ENCODE data around the gene MANBA.

Gene MANBA

GRCh38 chr4:102774254-102774653, 13.5 kb upstream of the MANBA start:
- peaks cover 0 to 8% (median 5%) of the 10 kb centered on the region in 4 experiments for H3K4me1 ChIP-seq (ENCODE audit: control extremely low read depth in 1 of 4, control insufficient read depth in 4 of 4, insufficient read depth in 4 of 4, low read length in 3 of 4)
- WGBS (ENCODE audit: insufficient coverage), result 80% methylated on average over 1 of the region's 2 CpGs
- ChIA-PET POLR2A (interaction anchor here (1.0 kb wide), 1 partner anchor 13 kb away, joined by 3 read pairs; the partner anchor contains the start of gene MANBA), CTCF (interaction anchor here (1.0 to 1.2 kb wide), 2 partner anchors 12 to 30 kb away, joined by 3 to 4 read pairs; no protein-coding TSS in a partner anchor)
- no peak for DNase-seq
- H3K27me3 ChIP-seq (replicated peaks in 2 of 5; ENCODE audit: control insufficient read depth in 4 of 5, insufficient read depth in 5 of 5, low read length in 4 of 5), result no peaks in the 10 kb centered on the region
- no peaks in the 10 kb centered on the region for H3K9me3 ChIP-seq (ENCODE audit: control extremely low read depth in 1 of 5, control insufficient read depth in 4 of 5, insufficient read depth in 2 of 5, low read depth in 1 of 5, low read length in 4 of 5)
- no peak overlapping the region for H3K27ac ChIP-seq (ENCODE audit: insufficient read depth in 1 of 2, low read depth in 1 of 2, low read length in 2 of 2, poor library complexity in 1 of 2, severe bottlenecking in 2 of 2)
- H3K4me3 ChIP-seq (ENCODE audit: control insufficient read depth in 1 of 7, extremely low read depth in 1 of 7, insufficient read depth in 4 of 7, low read depth in 2 of 7, low read length in 6 of 7), result no peak overlapping the region
- H3K36me3 ChIP-seq (ENCODE audit: control insufficient read depth in 4 of 4, insufficient read depth in 4 of 4, low read length in 3 of 4), result no peaks in the 10 kb centered on the region

- Histone ChIP-seq H3K4me3 (ENCODE audit: control insufficient read depth in 1 of 7, extremely low read depth in 1 of 7, insufficient read depth in 4 of 7, low read depth in 2 of 7, low read length in 6 of 7) (no peak overlapping the region), H3K36me3 (ENCODE audit: control insufficient read depth in 4 of 4, insufficient read depth in 4 of 4, low read length in 3 of 4) (no peaks in the 10 kb centered on the region), H3K27ac (ENCODE audit: insufficient read depth in 1 of 2, low read depth in 1 of 2, low read length in 2 of 2, poor library complexity in 1 of 2, severe bottlenecking in 2 of 2) (no peak overlapping the region), H3K27me3 (replicated peaks in 2 of 5; ENCODE audit: control insufficient read depth in 4 of 5, insufficient read depth in 5 of 5, low read length in 4 of 5) (no peaks in the 10 kb centered on the region), H3K9me3 (ENCODE audit: control extremely low read depth in 1 of 5, control insufficient read depth in 4 of 5, insufficient read depth in 2 of 5, low read depth in 1 of 5, low read length in 4 of 5) (no peaks in the 10 kb centered on the region), H3K4me1 (ENCODE audit: control extremely low read depth in 1 of 4, control insufficient read depth in 4 of 4, insufficient read depth in 4 of 4, low read length in 3 of 4) (no peaks in the 10 kb centered on the region)
- WGBS (ENCODE audit: insufficient coverage), result 50% methylated on average over 3 of the region's 4 CpGs
- ChIA-PET POLR2A (no interaction called here), CTCF (interaction anchor here (1.2 kb wide), 1 partner anchor 262 kb away, joined by 3 read pairs; no protein-coding TSS in a partner anchor)
- no peak for DNase-seq
Observed at GRCh38 chr4:102772738-102773340, 12.1 kb upstream of the MANBA start.

GRCh38 chr4:102764901-102765300, 4.1 kb upstream of the MANBA start:
- 100% methylated on average over 2 of the region's 3 CpGs for WGBS (ENCODE audit: insufficient coverage)
- POLR2A ChIA-PET, result interaction anchor here (0.7 kb wide), 1 partner anchor 25 kb away, joined by 4 read pairs; no protein-coding TSS in a partner anchor

GRCh38 chr4:102761906-102762305, 1.1 kb upstream of the MANBA start:
- peaks cover 12 to 38% (median 24%) of the 10 kb centered on the region in 4 experiments for H3K4me1 ChIP-seq (ENCODE audit: control extremely low read depth in 1 of 4, control insufficient read depth in 4 of 4, insufficient read depth in 4 of 4, low read length in 3 of 4)
- POLR2A ChIA-PET, result interaction anchor here (0.7 to 2.1 kb wide), 5 partner anchors 15 to 107 kb away, joined by 3 to 21 read pairs (median 7); partner anchors contain the start of gene UBE2D3
- no peak for DNase-seq
- peak overlapping the region in 5 of 7 experiments; percentile 81 to 95 (median 90) for H3K4me3 ChIP-seq (ENCODE audit: control insufficient read depth in 1 of 7, extremely low read depth in 1 of 7, insufficient read depth in 4 of 7, low read depth in 2 of 7, low read length in 6 of 7)
- no peaks in the 10 kb centered on the region for H3K9me3 ChIP-seq (ENCODE audit: control extremely low read depth in 1 of 5, control insufficient read depth in 4 of 5, insufficient read depth in 2 of 5, low read depth in 1 of 5, low read length in 4 of 5)
- peaks cover 0 to 10% (median 0%) of the 10 kb centered on the region in 4 experiments for H3K36me3 ChIP-seq (ENCODE audit: control insufficient read depth in 4 of 4, insufficient read depth in 4 of 4, low read length in 3 of 4)
- H3K27ac ChIP-seq (ENCODE audit: insufficient read depth in 1 of 2, low read depth in 1 of 2, low read length in 2 of 2, poor library complexity in 1 of 2, severe bottlenecking in 2 of 2), result no peak overlapping the region
- WGBS (ENCODE audit: insufficient coverage), result 91% methylated on average over 13 of the region's 14 CpGs
- H3K27me3 ChIP-seq (replicated peaks in 2 of 5; ENCODE audit: control insufficient read depth in 4 of 5, insufficient read depth in 5 of 5, low read length in 4 of 5), result no peaks in the 10 kb centered on the region
- CTCF ChIA-PET, result interaction anchor here (0.9 to 2.6 kb wide), 7 partner anchors 8 to 61 kb away, joined by 3 to 7 read pairs (median 5); no protein-coding TSS in a partner anchor

More at GRCh38 chr4:102764901-102765300, 4.1 kb upstream of the MANBA start:
- Histone ChIP-seq H3K9me3 (ENCODE audit: control extremely low read depth in 1 of 5, control insufficient read depth in 4 of 5, insufficient read depth in 2 of 5, low read depth in 1 of 5, low read length in 4 of 5) (no peaks in the 10 kb centered on the region), H3K4me1 (ENCODE audit: control extremely low read depth in 1 of 4, control insufficient read depth in 4 of 4, insufficient read depth in 4 of 4, low read length in 3 of 4) (peaks cover 4 to 12% (median 10%) of the 10 kb centered on the region in 4 experiments), H3K36me3 (ENCODE audit: control insufficient read depth in 4 of 4, insufficient read depth in 4 of 4, low read length in 3 of 4) (no peaks in the 10 kb centered on the region), H3K27ac (ENCODE audit: insufficient read depth in 1 of 2, low read depth in 1 of 2, low read length in 2 of 2, poor library complexity in 1 of 2, severe bottlenecking in 2 of 2) (no peak overlapping the region), H3K4me3 (ENCODE audit: control insufficient read depth in 1 of 7, extremely low read depth in 1 of 7, insufficient read depth in 4 of 7, low read depth in 2 of 7, low read length in 6 of 7) (no peak overlapping the region), H3K27me3 (replicated peaks in 2 of 5; ENCODE audit: control insufficient read depth in 4 of 5, insufficient read depth in 5 of 5, low read length in 4 of 5) (no peaks in the 10 kb centered on the region)
- no peak for DNase-seq
- CTCF ChIA-PET, result interaction anchor here (1.3 kb wide), 1 partner anchor 20 kb away, joined by 3 read pairs; no protein-coding TSS in a partner anchor

GRCh38 chr4:102761296-102761701, 531 bp upstream of the MANBA start:
- no peaks in the 10 kb centered on the region for H3K27me3 ChIP-seq (replicated peaks in 2 of 5; ENCODE audit: control insufficient read depth in 4 of 5, insufficient read depth in 5 of 5, low read length in 4 of 5)
- H3K27ac ChIP-seq (ENCODE audit: insufficient read depth in 1 of 2, low read depth in 1 of 2, low read length in 2 of 2, poor library complexity in 1 of 2, severe bottlenecking in 2 of 2), result peak overlapping the region; percentile 89 to 95
- ChIA-PET CTCF (interaction anchor here (0.9 to 2.6 kb wide), 9 partner anchors 9 to 62 kb away, joined by 3 to 7 read pairs (median 5); no protein-coding TSS in a partner anchor), POLR2A (interaction anchor here (0.7 to 2.1 kb wide), 8 partner anchors 14 to 108 kb away, joined by 3 to 21 read pairs (median 4); partner anchors contain the start of gene UBE2D3)
- H3K4me3 ChIP-seq (ENCODE audit: control insufficient read depth in 1 of 7, extremely low read depth in 1 of 7, insufficient read depth in 4 of 7, low read depth in 2 of 7, low read length in 6 of 7), result peak overlapping the region; percentile 81 to 99 (median 90)
- 4% methylated on average over 15 of the region's 15 CpGs for WGBS (ENCODE audit: insufficient coverage)
- H3K4me1 ChIP-seq (ENCODE audit: control extremely low read depth in 1 of 4, control insufficient read depth in 4 of 4, insufficient read depth in 4 of 4, low read length in 3 of 4), result peaks cover 12 to 38% (median 25%) of the 10 kb centered on the region in 4 experiments
- H3K9me3 ChIP-seq (ENCODE audit: control extremely low read depth in 1 of 5, control insufficient read depth in 4 of 5, insufficient read depth in 2 of 5, low read depth in 1 of 5, low read length in 4 of 5), result peaks cover 0 to under 1% (median 0%) of the 10 kb centered on the region in 5 experiments
- peaks cover 0 to 10% (median 0%) of the 10 kb centered on the region in 4 experiments for H3K36me3 ChIP-seq (ENCODE audit: control insufficient read depth in 4 of 4, insufficient read depth in 4 of 4, low read length in 3 of 4)
- DNase-seq, result no peak

GRCh38 chr4:102759831-102760644, 730 bp downstream of the MANBA start:
- Histone ChIP-seq H3K36me3 (ENCODE audit: control insufficient read depth in 4 of 4, insufficient read depth in 4 of 4, low read length in 3 of 4) (peaks cover 0 to 10% (median 0%) of the 10 kb centered on the region in 4 experiments), H3K4me1 (ENCODE audit: control extremely low read depth in 1 of 4, control insufficient read depth in 4 of 4, insufficient read depth in 4 of 4, low read length in 3 of 4) (peaks cover 12 to 38% (median 25%) of the 10 kb centered on the region in 4 experiments), H3K4me3 (ENCODE audit: control insufficient read depth in 1 of 7, extremely low read depth in 1 of 7, insufficient read depth in 4 of 7, low read depth in 2 of 7, low read length in 6 of 7) (peak overlapping the region; percentile 81 to 99 (median 90)), H3K9me3 (ENCODE audit: control extremely low read depth in 1 of 5, control insufficient read depth in 4 of 5, insufficient read depth in 2 of 5, low read depth in 1 of 5, low read length in 4 of 5) (peaks cover 0 to 2% (median 0%) of the 10 kb centered on the region in 5 experiments), H3K27me3 (replicated peaks in 2 of 5; ENCODE audit: control insufficient read depth in 4 of 5, insufficient read depth in 5 of 5, low read length in 4 of 5) (no peaks in the 10 kb centered on the region), H3K27ac (ENCODE audit: insufficient read depth in 1 of 2, low read depth in 1 of 2, low read length in 2 of 2, poor library complexity in 1 of 2, severe bottlenecking in 2 of 2) (peak overlapping the region; percentile 89 to 95)
- CTCF ChIA-PET, result interaction anchor here (0.9 to 2.6 kb wide), 5 partner anchors 19 to 52 kb away, joined by 3 to 7 read pairs (median 5); no protein-coding TSS in a partner anchor
- peak; percentile 94 to 99 (median 99) for DNase-seq
- POLR2A ChIA-PET, result interaction anchor here (0.6 to 2.1 kb wide), 9 partner anchors 10 to 109 kb away, joined by 3 to 21 read pairs (median 5); partner anchors contain the start of genes CISD2 and UBE2D3
- under 1% methylated on average over 18 of the region's 25 CpGs for WGBS (ENCODE audit: insufficient coverage)
